Erythroblast (primary cell): ENCODE results near the gene DIP2C.

ENCODE experiments used
- GATA1 ChIP-seq: IDR thresholded peaks from 2 replicates; pipeline ENCODE4 v1.6.1; 2011; ENCODE audit warnings: low read depth, mild to moderate bottlenecking, control low read depth, low read length, moderate library complexity
- POLR2A ChIP-seq: IDR thresholded peaks from 2 replicates; pipeline ENCODE4 v1.6.1; 2011; ENCODE audit warnings: mild to moderate bottlenecking, low read length

DNA sequence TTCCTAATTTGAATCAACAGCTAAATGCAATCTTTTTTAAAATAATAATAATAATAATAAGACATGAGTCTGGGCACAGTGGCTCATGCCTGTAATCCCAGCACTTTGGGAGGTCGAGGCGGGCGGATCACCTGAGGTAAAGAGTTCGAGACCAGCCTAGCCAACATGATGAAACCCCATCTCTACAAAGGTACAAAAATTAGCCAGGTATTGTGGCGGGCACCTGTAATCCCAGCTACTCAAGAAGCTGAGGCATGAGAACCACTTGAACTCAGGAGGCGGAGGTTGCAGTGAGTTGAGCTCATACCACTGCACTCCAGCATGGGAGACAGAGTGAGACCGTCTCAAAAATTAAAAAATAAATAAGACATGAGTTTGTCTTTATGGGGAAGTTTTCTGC lies 3.9 kb downstream of the DIP2C start:
- no peak for TF ChIP-seq POLR2A
- no peak for TF ChIP-seq GATA1
